Gastroesophageal sphincter (tissue), 4 donors: ENCODE data around the gene ZCCHC7. TPM values are rescaled to one million over a fixed set of nuclear protein-coding genes. Genes with fewer than 3 reads are reported as not detected.

Source experiments
- ATAC-seq: fragments of 150-250 bp; one replicate; pipeline ENCODE4 v1.9.1; 2016; ENCODE audit warnings: mild to moderate bottlenecking, moderate library complexity
- H3K27ac ChIP-seq, 4 donors: fragments of 200-600 bp; sonication (generic) in 3 of 4; 1 replicate in 3 of 4; 2 replicates in 1 of 4; pipeline ENCODE4 v1.5.1; 2016 to 2019
- H3K27me3 ChIP-seq: fragments of 200-600 bp; sonication (generic); one replicate; pipeline ENCODE4 v1.5.1; 2019
- H3K36me3 ChIP-seq, 2 donors: fragments of 200-600 bp; sonication (generic); one replicate each; pipeline ENCODE4 v1.5.1; 2019; ENCODE audit warnings: control low read depth in 1 of 2
- H3K4me1 ChIP-seq, 3 donors: fragments of 200-600 bp; sonication (generic); 1 replicate in 2 of 3; 2 replicates in 1 of 3; pipeline ENCODE4 v1.5.1; 2016 to 2019; ENCODE audit warnings: control low read depth in 2 of 3
- H3K4me3 ChIP-seq, 2 donors: fragments of 200-600 bp; sonication (generic); one replicate each; pipeline ENCODE4 v1.5.1; 2019; ENCODE audit warnings: mild to moderate bottlenecking in 1 of 2, moderate library complexity in 1 of 2
- H3K9me3 ChIP-seq, 3 donors: fragments of 200-600 bp; sonication (generic); one replicate each; pipeline ENCODE4 v1.5.1; 2017 to 2019; ENCODE audit warnings: control low read depth in 2 of 3
- CTCF ChIP-seq, 4 experiments: fragments of 200-600 bp in 2 of 4; fragments of 450-650 bp in 2 of 4; sonication (generic) in 1 of 4; IDR thresholded peaks; one replicate each; pipeline ENCODE4 v1.5.1; 2017 to 2019; ENCODE audit warnings: antibody characterized with exemption in 4 of 4, mild to moderate bottlenecking in 2 of 4, moderate library complexity in 2 of 4
- EP300 ChIP-seq: sonication (generic); formaldehyde crosslinking; IDR thresholded peaks from one replicate; pipeline ENCODE4 v1.6.1; 2017; ENCODE audit warnings: antibody characterized with exemption, mild to moderate bottlenecking
- POLR2A ChIP-seq, 2 donors: fragments of 450-650 bp; IDR thresholded peaks; one replicate each; pipeline ENCODE4 v1.6.1; 2017; ENCODE audit warnings: antibody characterized with exemption in 2 of 2, mild to moderate bottlenecking in 2 of 2, moderate library complexity in 1 of 2
- POLR2AphosphoS5 ChIP-seq: sonication (generic); formaldehyde crosslinking; IDR thresholded peaks from one replicate; pipeline ENCODE4 v1.6.1; 2017; ENCODE audit warnings: antibody characterized with exemption
- WGBS, 2 donors: methylation state at CpG; one replicate each; pipeline ENCODE4 v1.1.5; 2018; ENCODE audit warnings: low coverage in 1 of 2; 5-methylcytosine and 5-hydroxymethylcytosine counted together
- total RNA-seq, 4 donors: library from RNA; depleted of rRNA; stranded (reverse); fragments of >200 nt; gene quantifications; one replicate each; pipeline ENCODE4 v1.1.0, GENCODE V29; 2016

Gene ZCCHC7
- total RNA-seq, 4 donors from 2014 or later, result 12.1 to 23.5 (median 17.6) TPM

- Histone ChIP-seq H3K36me3 (no peaks in the 10 kb centered on the region), H3K27me3 (no peaks in the 10 kb centered on the region), H3K4me3 (no peak overlapping the region), H3K9me3 (no peaks in the 10 kb centered on the region), H3K27ac (no peak overlapping the region), H3K4me1 (no peaks in the 10 kb centered on the region)
- no peak for ATAC-seq
- WGBS, 2 donors, result 58 to 74% methylated on average over 2 of the region's 2 CpGs
- TF ChIP-seq POLR2AphosphoS5 (no peak), CTCF (IDR thresholded peaks at IDR 0.05) (no peak), EP300 (no peak), POLR2A (IDR thresholded peaks at IDR 0.05) (no peak)
These were observed 212.9 kb downstream of the ZCCHC7 start for GRCh38 chr9:37333288-37333687.

- no peak overlapping the region for H3K27ac ChIP-seq
- no peaks in the 10 kb centered on the region for H3K9me3 ChIP-seq
- 93 to 96% methylated on average over 3 of the region's 3 CpGs for WGBS, 2 donors
- no peak for ATAC-seq
- H3K4me3 ChIP-seq, result no peak overlapping the region
- H3K27me3 ChIP-seq, result no peaks in the 10 kb centered on the region
- TF ChIP-seq EP300, result no peak
- TF ChIP-seq CTCF (IDR thresholded peaks at IDR 0.05), result no peak
- TF ChIP-seq POLR2AphosphoS5, result no peak
- TF ChIP-seq POLR2A (IDR thresholded peaks at IDR 0.05), result no peak
- H3K4me1 ChIP-seq, result no peaks in the 10 kb centered on the region
- H3K36me3 ChIP-seq, result no peaks in the 10 kb centered on the region
These were observed 214.9 kb downstream of the ZCCHC7 start for GRCh38 chr9:37335238-37335637.

GRCh38 chr9:37336150-37336549 is 215.8 kb downstream of the ZCCHC7 start:
- no peaks in the 10 kb centered on the region for H3K36me3 ChIP-seq
- no peak for TF ChIP-seq CTCF (IDR thresholded peaks at IDR 0.05)
- TF ChIP-seq EP300, result no peak
- TF ChIP-seq POLR2A (IDR thresholded peaks at IDR 0.05), result no peak
- TF ChIP-seq POLR2AphosphoS5, result no peak
- H3K27ac ChIP-seq, result no peak overlapping the region
- no peaks in the 10 kb centered on the region for H3K9me3 ChIP-seq
- no peaks in the 10 kb centered on the region for H3K4me1 ChIP-seq
- H3K27me3 ChIP-seq, result no peaks in the 10 kb centered on the region
- no peak for ATAC-seq
- WGBS, 2 donors, result 84 to 94% methylated on average over 3 of the region's 3 CpGs
- no peak overlapping the region for H3K4me3 ChIP-seq

GRCh38 chr9:37337301-37337890 is 217.0 kb downstream of the ZCCHC7 start:
- H3K27ac ChIP-seq, result no peak overlapping the region
- no peaks in the 10 kb centered on the region for H3K9me3 ChIP-seq
- H3K27me3 ChIP-seq, result no peaks in the 10 kb centered on the region
- no peaks in the 10 kb centered on the region for H3K36me3 ChIP-seq
- no peak for TF ChIP-seq CTCF (IDR thresholded peaks at IDR 0.05)
- TF ChIP-seq POLR2AphosphoS5, result no peak
- TF ChIP-seq EP300, result no peak
- TF ChIP-seq POLR2A (IDR thresholded peaks at IDR 0.05), result no peak
- no peaks in the 10 kb centered on the region for H3K4me1 ChIP-seq
- H3K4me3 ChIP-seq, result no peak overlapping the region
- WGBS, 2 donors, result 82% methylated on average over 2 to 7 of the region's 7 CpGs
- ATAC-seq, result no peak

GRCh38 chr9:37338218-37338617 is 217.8 kb downstream of the ZCCHC7 start:
- no peaks in the 10 kb centered on the region for H3K4me1 ChIP-seq
- H3K9me3 ChIP-seq, result no peaks in the 10 kb centered on the region
- no peak overlapping the region for H3K27ac ChIP-seq
- 77 to 82% methylated on average over 4 of the region's 4 CpGs for WGBS, 2 donors
- H3K36me3 ChIP-seq, result no peaks in the 10 kb centered on the region
- no peaks in the 10 kb centered on the region for H3K27me3 ChIP-seq
- ATAC-seq, result no peak
- TF ChIP-seq CTCF (IDR thresholded peaks at IDR 0.05), result no peak
- no peak for TF ChIP-seq EP300
- no peak for TF ChIP-seq POLR2AphosphoS5
- no peak for TF ChIP-seq POLR2A (IDR thresholded peaks at IDR 0.05)
- H3K4me3 ChIP-seq, result no peak overlapping the region
